ENCODE data around the gene CCNF.

- no peak for TF ChIP-seq CTCF (IDR thresholded peaks at IDR 0.05)
- TF ChIP-seq POLR2A (IDR thresholded peaks at IDR 0.05), result no peak
Measured at GRCh38 chr16:2501946-2502895, 73.0 kb downstream of the CCNF start.

All from heart left ventricle (tissue), 13 donors.